Measurements from ENCODE around the gene LHPP.
A peak's percentile ranks its signal among the peaks of the same experiment; 100 is the strongest.

The LHPP gene

DNA sequence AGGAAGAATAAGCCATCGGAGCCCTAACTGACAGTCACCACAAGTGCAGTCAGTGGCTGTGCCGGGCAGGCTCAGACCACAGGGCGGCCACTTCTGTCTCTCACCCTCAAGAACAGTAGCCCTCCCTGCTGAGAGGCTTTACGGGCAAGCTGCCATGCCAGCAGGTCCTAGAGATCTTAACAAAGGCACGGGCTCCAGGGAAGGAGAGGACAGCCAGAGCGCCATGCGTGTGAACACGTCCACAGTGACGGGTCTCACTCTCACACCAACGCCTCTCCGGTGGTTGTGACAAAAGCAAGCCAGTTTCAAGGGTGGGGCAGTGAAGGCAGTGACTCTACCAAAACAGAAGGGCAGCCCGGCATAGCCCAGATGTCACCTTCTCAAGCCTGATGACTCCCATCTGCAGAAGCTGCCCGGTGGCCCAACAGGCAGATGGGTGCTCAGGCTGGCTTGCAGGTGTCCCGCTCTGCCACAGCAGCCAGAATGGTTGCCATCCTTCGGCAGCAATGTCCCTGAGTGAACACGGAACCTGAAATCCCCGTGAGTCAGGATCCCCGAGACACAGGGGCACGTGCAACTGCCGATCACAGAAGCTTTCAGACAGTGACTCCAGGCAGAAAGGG, 180.6 kb downstream of the LHPP start:
- H3K9ac ChIP-seq (ENCODE audit: low read depth, low read length, poor library complexity): peak overlapping the region; percentile 89

DNA sequence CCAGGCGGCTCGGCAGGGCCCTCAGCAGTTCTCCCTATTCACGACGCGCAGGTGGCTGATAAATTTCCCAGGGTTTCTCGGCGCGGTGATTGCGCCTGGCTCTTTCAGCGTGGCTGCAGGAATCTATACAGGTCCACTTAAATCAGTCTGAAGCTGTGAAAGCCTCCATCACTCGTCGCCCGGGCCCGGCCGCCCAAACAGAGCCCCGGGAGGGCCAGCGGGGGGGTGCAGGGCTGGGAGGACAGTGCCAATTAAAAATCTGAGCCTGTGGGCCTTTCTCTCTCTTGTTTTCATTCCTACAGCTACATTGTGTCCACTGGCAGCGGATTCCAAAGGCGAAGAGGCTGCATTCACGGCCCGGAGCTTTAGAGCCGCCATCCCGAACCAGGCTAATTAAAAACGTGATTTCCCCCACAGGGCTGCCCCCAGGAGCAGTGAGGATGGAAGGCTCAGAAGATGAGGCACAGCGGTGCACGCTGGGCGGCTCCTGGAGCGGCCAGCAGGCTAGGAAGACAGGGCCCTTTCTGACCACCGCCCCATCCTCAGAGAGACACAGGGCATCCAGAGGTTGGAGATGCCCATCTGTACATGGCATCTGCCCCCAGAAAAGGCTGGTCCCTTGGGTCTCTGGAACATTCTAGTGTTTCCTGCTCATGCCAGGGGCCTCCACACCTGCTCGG, 181.8 kb downstream of the LHPP start:
- H2AFZ ChIP-seq (ENCODE audit: low read length): no peak overlapping the region
- peak overlapping the region; percentile 72 for H2BK5ac ChIP-seq (ENCODE audit: low read length)
- no peak overlapping the region for H4K91ac ChIP-seq (ENCODE audit: low read depth, low read length, poor library complexity)
- WGBS, 2 donors (ENCODE audit: extremely low coverage in 2 of 2, insufficient read length in 2 of 2, insufficient replicate concordance in 1 of 2): no CpG with 5 or more reads among the region's 30 CpGs
- H3K27me3 ChIP-seq (ENCODE audit: control insufficient read depth in 3 of 3, insufficient read depth in 3 of 3, low read depth in 1 of 3, low read length in 3 of 3): no peaks in the 10 kb centered on the region
- DNase-seq (ENCODE audit: low spot score): peak; percentile 90
- H2BK120ac ChIP-seq (ENCODE audit: low read depth, low read length): peak overlapping the region; percentile 48
- H3K4me1 ChIP-seq (ENCODE audit: control insufficient read depth in 2 of 2, insufficient read depth in 1 of 2, low read depth in 1 of 2, low read length in 2 of 2): peaks cover 29 to 54% of the 10 kb centered on the region in 2 donors
- no peak overlapping the region for H4K8ac ChIP-seq (ENCODE audit: low read depth, low read length)
- no peak overlapping the region for H2AK5ac ChIP-seq (ENCODE audit: low read depth, low read length)
- peak overlapping the region; percentile 96 for H3K18ac ChIP-seq (ENCODE audit: low read length)
- peak overlapping the region; percentile 1 for H2BK15ac ChIP-seq (ENCODE audit: low read length)
- H3K9ac ChIP-seq (ENCODE audit: low read depth, low read length, poor library complexity): no peak overlapping the region
- H3K9me3 ChIP-seq (replicated peaks in 1 of 2; ENCODE audit: control insufficient read depth in 2 of 2, insufficient read depth in 1 of 2, low read depth in 1 of 2, low read length in 2 of 2): no peaks in the 10 kb centered on the region
- peaks cover 0 to 10% of the 10 kb centered on the region in 2 donors for H3K36me3 ChIP-seq (replicated peaks in 1 of 2; ENCODE audit: control insufficient read depth in 2 of 2, insufficient read depth in 2 of 2, low read length in 2 of 2)
- H3K4ac ChIP-seq (ENCODE audit: low read length): no peak overlapping the region
- H3K14ac ChIP-seq (ENCODE audit: low read length): no peak overlapping the region
- no peak overlapping the region for H3K23ac ChIP-seq (ENCODE audit: low read depth, low read length, poor library complexity)
- no peak overlapping the region for H3K4me3 ChIP-seq (ENCODE audit: low read length in 2 of 2)
- H2BK12ac ChIP-seq (ENCODE audit: low read length): peak overlapping the region; percentile 74
- no peak overlapping the region for H3K4me2 ChIP-seq (ENCODE audit: insufficient read depth, low read length, poor library complexity, severe bottlenecking)
- peaks cover 15% of the 10 kb centered on the region for H3K79me1 ChIP-seq (ENCODE audit: low read depth, low read length)
- H3K27ac ChIP-seq (replicated peaks; ENCODE audit: low read length): peak overlapping the region; percentile 97

More for the DNA sequence above, 180.6 kb downstream of the LHPP start:
- H3K27me3 ChIP-seq (ENCODE audit: control insufficient read depth in 3 of 3, insufficient read depth in 3 of 3, low read depth in 1 of 3, low read length in 3 of 3): no peaks in the 10 kb centered on the region
- H3K14ac ChIP-seq (ENCODE audit: low read length): peak overlapping the region; percentile 72
- no peak overlapping the region for H2AFZ ChIP-seq (ENCODE audit: low read length)
- H3K4me3 ChIP-seq (ENCODE audit: low read length in 2 of 2): no peak overlapping the region
- H2BK5ac ChIP-seq (ENCODE audit: low read length): peak overlapping the region; percentile 94
- peak overlapping the region; percentile 99 for H2AK5ac ChIP-seq (ENCODE audit: low read depth, low read length)
- H3K27ac ChIP-seq (replicated peaks; ENCODE audit: low read length): peak overlapping the region; percentile 97
- H3K9me3 ChIP-seq (replicated peaks in 1 of 2; ENCODE audit: control insufficient read depth in 2 of 2, insufficient read depth in 1 of 2, low read depth in 1 of 2, low read length in 2 of 2): no peaks in the 10 kb centered on the region
- H3K36me3 ChIP-seq (replicated peaks in 1 of 2; ENCODE audit: control insufficient read depth in 2 of 2, insufficient read depth in 2 of 2, low read length in 2 of 2): peaks cover 0 to 10% of the 10 kb centered on the region in 2 donors
- peak overlapping the region; percentile 90 for H3K4ac ChIP-seq (ENCODE audit: low read length)
- H4K91ac ChIP-seq (ENCODE audit: low read depth, low read length, poor library complexity): peak overlapping the region; percentile 76
- no CpG with 5 or more reads among the region's 20 CpGs for WGBS, 2 donors (ENCODE audit: extremely low coverage in 2 of 2, insufficient read length in 2 of 2, insufficient replicate concordance in 1 of 2)
- peak overlapping the region; percentile 82 for H2BK15ac ChIP-seq (ENCODE audit: low read length)
- H2BK12ac ChIP-seq (ENCODE audit: low read length): peak overlapping the region; percentile 91
- peaks cover 29 to 51% of the 10 kb centered on the region in 2 donors for H3K4me1 ChIP-seq (ENCODE audit: control insufficient read depth in 2 of 2, insufficient read depth in 1 of 2, low read depth in 1 of 2, low read length in 2 of 2)
- peak overlapping the region; percentile 93 for H2BK120ac ChIP-seq (ENCODE audit: low read depth, low read length)
- DNase-seq (ENCODE audit: low spot score): no peak
- peak overlapping the region; percentile 98 for H3K18ac ChIP-seq (ENCODE audit: low read length)
- peak overlapping the region; percentile 18 for H3K23ac ChIP-seq (ENCODE audit: low read depth, low read length, poor library complexity)
- H3K79me1 ChIP-seq (ENCODE audit: low read depth, low read length): peaks cover 11% of the 10 kb centered on the region
- H3K4me2 ChIP-seq (ENCODE audit: insufficient read depth, low read length, poor library complexity, severe bottlenecking): no peak overlapping the region
- peak overlapping the region; percentile 33 for H4K8ac ChIP-seq (ENCODE audit: low read depth, low read length)

DNA sequence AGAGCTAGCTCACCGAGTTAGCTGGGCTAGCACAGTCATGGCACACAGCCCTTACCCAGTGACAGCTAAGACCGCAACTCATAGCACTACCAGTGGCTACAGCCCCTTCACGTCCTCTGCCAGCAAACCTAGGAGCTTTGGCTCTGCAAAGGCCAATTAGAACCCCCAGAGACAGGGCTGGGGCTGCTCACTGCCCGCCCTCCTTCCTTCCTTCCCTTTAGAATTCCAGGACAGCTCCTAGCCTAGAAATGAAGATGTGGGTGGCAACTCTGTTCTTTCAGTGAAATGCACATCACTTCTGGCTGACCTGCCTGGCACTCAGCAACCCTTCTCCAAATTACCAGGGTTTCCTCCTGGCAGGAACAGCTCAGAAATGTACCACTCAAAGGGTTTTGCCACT, 182.6 kb downstream of the LHPP start:
- Histone ChIP-seq H3K4me3 (ENCODE audit: low read length in 2 of 2) (no peak overlapping the region), H2BK15ac (ENCODE audit: low read length) (peak overlapping the region; percentile 65), H2AK5ac (ENCODE audit: low read depth, low read length) (peak overlapping the region; percentile 58), H4K8ac (ENCODE audit: low read depth, low read length) (no peak overlapping the region), H3K4ac (ENCODE audit: low read length) (no peak overlapping the region), H2BK12ac (ENCODE audit: low read length) (peak overlapping the region; percentile 7), H3K4me2 (ENCODE audit: insufficient read depth, low read length, poor library complexity, severe bottlenecking) (no peak overlapping the region), H3K27me3 (ENCODE audit: control insufficient read depth in 3 of 3, insufficient read depth in 3 of 3, low read depth in 1 of 3, low read length in 3 of 3) (no peaks in the 10 kb centered on the region), H3K36me3 (replicated peaks in 1 of 2; ENCODE audit: control insufficient read depth in 2 of 2, insufficient read depth in 2 of 2, low read length in 2 of 2) (peaks cover 0 to 10% of the 10 kb centered on the region in 2 donors), H3K4me1 (ENCODE audit: control insufficient read depth in 2 of 2, insufficient read depth in 1 of 2, low read depth in 1 of 2, low read length in 2 of 2) (peaks cover 29 to 62% of the 10 kb centered on the region in 2 donors), H4K91ac (ENCODE audit: low read depth, low read length, poor library complexity) (no peak overlapping the region), H3K79me1 (ENCODE audit: low read depth, low read length) (peaks cover 8% of the 10 kb centered on the region), H2AFZ (ENCODE audit: low read length) (no peak overlapping the region), H3K23ac (ENCODE audit: low read depth, low read length, poor library complexity) (no peak overlapping the region), H3K9me3 (replicated peaks in 1 of 2; ENCODE audit: control insufficient read depth in 2 of 2, insufficient read depth in 1 of 2, low read depth in 1 of 2, low read length in 2 of 2) (no peaks in the 10 kb centered on the region), H3K18ac (ENCODE audit: low read length) (peak overlapping the region; percentile 96), H3K9ac (ENCODE audit: low read depth, low read length, poor library complexity) (no peak overlapping the region), H3K27ac (replicated peaks; ENCODE audit: low read length) (peak overlapping the region; percentile 97), H3K14ac (ENCODE audit: low read length) (no peak overlapping the region), H2BK5ac (ENCODE audit: low read length) (peak overlapping the region; percentile 72), H2BK120ac (ENCODE audit: low read depth, low read length) (peak overlapping the region; percentile 7)
- no peak for DNase-seq (ENCODE audit: low spot score)
- WGBS, 2 donors (ENCODE audit: extremely low coverage in 2 of 2, insufficient read length in 2 of 2, insufficient replicate concordance in 1 of 2): no CpG with 5 or more reads among the region's 4 CpGs

DNA sequence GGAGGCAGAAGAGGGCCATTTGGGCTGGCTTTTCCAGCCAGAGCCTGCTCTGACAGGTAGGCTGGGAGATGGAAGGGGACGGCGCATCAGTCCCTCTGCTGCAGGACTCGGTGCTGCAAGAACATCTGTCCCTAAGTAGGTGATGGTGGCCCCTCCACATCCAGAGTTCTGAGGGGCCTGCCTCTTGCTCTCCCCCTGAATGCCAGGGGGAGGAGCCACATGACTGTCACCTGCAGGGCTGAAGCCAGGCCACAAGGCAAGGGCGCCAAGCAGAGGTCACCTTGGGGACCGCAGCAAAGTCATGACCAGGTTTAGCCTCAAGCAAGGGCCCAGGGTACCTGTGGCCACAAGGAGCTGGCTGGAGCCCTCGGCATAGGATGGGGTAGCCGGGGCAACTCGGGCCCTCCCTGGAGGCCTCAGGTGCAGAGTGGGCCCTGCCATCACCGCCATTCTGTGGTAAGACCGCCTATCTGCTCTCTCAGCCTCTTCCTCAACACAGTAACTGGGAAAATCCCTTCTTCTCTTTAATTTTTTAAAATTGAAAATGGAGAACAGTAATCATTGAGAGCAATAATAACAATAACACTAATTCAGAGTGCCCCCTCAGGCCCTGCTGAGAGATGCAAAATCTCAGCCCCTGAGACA, 183.3 kb downstream of the LHPP start:
- H2AFZ ChIP-seq (ENCODE audit: low read length): no peak overlapping the region
- no peak overlapping the region for H3K27ac ChIP-seq (replicated peaks; ENCODE audit: low read length)
- H3K14ac ChIP-seq (ENCODE audit: low read length): no peak overlapping the region
- no peak overlapping the region for H3K4ac ChIP-seq (ENCODE audit: low read length)
- H4K8ac ChIP-seq (ENCODE audit: low read depth, low read length): peak overlapping the region; percentile 66
- no peak overlapping the region for H3K4me3 ChIP-seq (ENCODE audit: low read length in 2 of 2)
- H2BK12ac ChIP-seq (ENCODE audit: low read length): peak overlapping the region; percentile 30
- H3K18ac ChIP-seq (ENCODE audit: low read length): peak overlapping the region; percentile 92
- H3K4me1 ChIP-seq (ENCODE audit: control insufficient read depth in 2 of 2, insufficient read depth in 1 of 2, low read depth in 1 of 2, low read length in 2 of 2): peaks cover 29 to 64% of the 10 kb centered on the region in 2 donors
- no peak overlapping the region for H3K4me2 ChIP-seq (ENCODE audit: insufficient read depth, low read length, poor library complexity, severe bottlenecking)
- no peaks in the 10 kb centered on the region for H3K9me3 ChIP-seq (replicated peaks in 1 of 2; ENCODE audit: control insufficient read depth in 2 of 2, insufficient read depth in 1 of 2, low read depth in 1 of 2, low read length in 2 of 2)
- H2AK5ac ChIP-seq (ENCODE audit: low read depth, low read length): peak overlapping the region; percentile 58
- H3K27me3 ChIP-seq (ENCODE audit: control insufficient read depth in 3 of 3, insufficient read depth in 3 of 3, low read depth in 1 of 3, low read length in 3 of 3): no peaks in the 10 kb centered on the region
- no peak overlapping the region for H2BK120ac ChIP-seq (ENCODE audit: low read depth, low read length)
- H3K9ac ChIP-seq (ENCODE audit: low read depth, low read length, poor library complexity): peak overlapping the region; percentile 15
- DNase-seq (ENCODE audit: low spot score): no peak
- peak overlapping the region; percentile 65 for H2BK15ac ChIP-seq (ENCODE audit: low read length)
- peaks cover 0 to 10% of the 10 kb centered on the region in 2 donors for H3K36me3 ChIP-seq (replicated peaks in 1 of 2; ENCODE audit: control insufficient read depth in 2 of 2, insufficient read depth in 2 of 2, low read length in 2 of 2)
- H3K79me1 ChIP-seq (ENCODE audit: low read depth, low read length): peaks cover 7% of the 10 kb centered on the region
- no peak overlapping the region for H4K91ac ChIP-seq (ENCODE audit: low read depth, low read length, poor library complexity)
- H2BK5ac ChIP-seq (ENCODE audit: low read length): peak overlapping the region; percentile 72
- H3K23ac ChIP-seq (ENCODE audit: low read depth, low read length, poor library complexity): no peak overlapping the region
- no CpG with 5 or more reads among the region's 10 CpGs for WGBS, 2 donors (ENCODE audit: extremely low coverage in 2 of 2, insufficient read length in 2 of 2, insufficient replicate concordance in 1 of 2)

All from neuronal stem cell (in vitro differentiated cells).